BJ (cell line): Measurements from ENCODE around the gene BEX2. TPM values are rescaled to one million over a fixed set of nuclear protein-coding genes. Genes with fewer than 3 reads are reported as not detected.

ENCODE experiments used
- CTCF ChIA-PET: fragments of 350-600 bp; formaldehyde crosslinking; extraction: SDS; loops from one replicate; lab custom pipeline; 2021; ENCODE audit warnings: antibody characterized with exemption, inconsistent platforms; lab: Yijun Ruan, JAX
- POLR2A ChIA-PET: fragments of 300-600 bp; sonication (Branson Sonifier 250); formaldehyde crosslinking; extraction: SDS; loops from one replicate; lab custom pipeline; 2021; ENCODE audit warnings: antibody characterized with exemption; lab: Charles Lee
- DNase-seq: peaks from one replicate; pipeline ENCODE4 v3.0.0-alpha.2; 2011; ENCODE audit warnings: low read depth
- H3K27me3 ChIP-seq: 2 replicates; pipeline ENCODE4 v1.6.0; 2011; ENCODE audit warnings: low read length; ENCODE audit not compliant: control insufficient read depth, insufficient read depth
- H3K36me3 ChIP-seq: 2 replicates; pipeline ENCODE4 v1.5.1; 2011; ENCODE audit warnings: low read length; ENCODE audit not compliant: control insufficient read depth, insufficient read depth
- H3K4me3 ChIP-seq: 2 replicates; pipeline ENCODE4 v1.5.1; 2011; ENCODE audit warnings: low read depth, mild to moderate bottlenecking, control low read depth, low read length
- polyA plus RNA-seq: library from polyadenylated mRNA; depleted of rRNA; stranded (reverse); fragments of >200 nt; gene quantifications from 2 replicates; pipeline ENCODE4 v1.2.3, GENCODE V29; 2011
- TF ChIP-seq, protein P1 (sequence below): IDR thresholded peaks from 2 replicates; pipeline ENCODE4 v1.5.1; 2011; ENCODE audit warnings: low read depth, mild to moderate bottlenecking, control low read depth, inconsistent platforms, low read length, moderate library complexity; ENCODE audit not compliant: insufficient read depth

The BEX2 gene
- polyA plus RNA-seq, 1 experiment: 1.2 TPM

DNA sequence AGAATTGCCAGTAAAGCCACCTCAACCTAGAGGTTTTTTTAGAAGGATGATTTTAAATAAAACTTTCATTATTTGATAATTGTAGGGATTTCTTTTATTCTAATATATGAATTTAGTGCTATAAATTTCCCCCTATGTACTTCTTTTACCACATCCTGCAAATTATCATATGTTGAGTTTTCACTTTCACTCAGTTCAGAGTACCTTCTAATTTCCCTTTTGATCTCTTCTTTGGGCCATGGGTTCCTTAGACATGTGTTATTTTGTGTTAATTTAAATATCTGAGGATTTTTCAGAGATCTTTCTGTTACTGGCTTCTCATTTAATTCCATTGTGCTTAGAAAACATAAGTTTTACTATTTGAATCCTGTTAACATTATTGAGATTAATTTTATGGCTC lies 6.1 kb downstream of the BEX2 start:
- DNase-seq: no peak
- ChIA-PET CTCF (no interaction called here), POLR2A (no interaction called here)
- Histone ChIP-seq H3K4me3 (no peak overlapping the region), H3K36me3 (no peaks in the 10 kb centered on the region), H3K27me3 (peaks cover 2% of the 10 kb centered on the region; the same call in 1 of the 2 replicates)
- TF ChIP-seq, protein P1, sequence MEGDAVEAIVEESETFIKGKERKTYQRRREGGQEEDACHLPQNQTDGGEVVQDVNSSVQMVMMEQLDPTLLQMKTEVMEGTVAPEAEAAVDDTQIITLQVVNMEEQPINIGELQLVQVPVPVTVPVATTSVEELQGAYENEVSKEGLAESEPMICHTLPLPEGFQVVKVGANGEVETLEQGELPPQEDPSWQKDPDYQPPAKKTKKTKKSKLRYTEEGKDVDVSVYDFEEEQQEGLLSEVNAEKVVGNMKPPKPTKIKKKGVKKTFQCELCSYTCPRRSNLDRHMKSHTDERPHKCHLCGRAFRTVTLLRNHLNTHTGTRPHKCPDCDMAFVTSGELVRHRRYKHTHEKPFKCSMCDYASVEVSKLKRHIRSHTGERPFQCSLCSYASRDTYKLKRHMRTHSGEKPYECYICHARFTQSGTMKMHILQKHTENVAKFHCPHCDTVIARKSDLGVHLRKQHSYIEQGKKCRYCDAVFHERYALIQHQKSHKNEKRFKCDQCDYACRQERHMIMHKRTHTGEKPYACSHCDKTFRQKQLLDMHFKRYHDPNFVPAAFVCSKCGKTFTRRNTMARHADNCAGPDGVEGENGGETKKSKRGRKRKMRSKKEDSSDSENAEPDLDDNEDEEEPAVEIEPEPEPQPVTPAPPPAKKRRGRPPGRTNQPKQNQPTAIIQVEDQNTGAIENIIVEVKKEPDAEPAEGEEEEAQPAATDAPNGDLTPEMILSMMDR: no peak

GRCh38 chrX:103293118-103293517 lies 17.7 kb downstream of the BEX2 start:
- TF ChIP-seq, protein P1: no peak
- H3K4me3 ChIP-seq: no peak overlapping the region
- DNase-seq: no peak
- H3K36me3 ChIP-seq: no peaks in the 10 kb centered on the region
- POLR2A ChIA-PET: no interaction called here
- CTCF ChIA-PET: no interaction called here
- no peaks in the 10 kb centered on the region for H3K27me3 ChIP-seq

GRCh38 chrX:103279624-103280023 lies 31.2 kb downstream of the BEX2 start:
- no peak overlapping the region for H3K4me3 ChIP-seq
- peaks cover 12% of the 10 kb centered on the region for H3K27me3 ChIP-seq
- ChIA-PET CTCF (no interaction called here), POLR2A (no interaction called here)
- H3K36me3 ChIP-seq: no peaks in the 10 kb centered on the region
- DNase-seq: no peak
- TF ChIP-seq, protein P1: no peak

GRCh38 chrX:103276581-103277002 lies 34.2 kb downstream of the BEX2 start, which contains the start of gene TCEAL5:
TSS of gene TCEAL5 (minus strand) at chrX:103276750. CDS start at chrX:103274563, 2,187 bp downstream.
- ChIA-PET CTCF (no interaction called here), POLR2A (no interaction called here)
- TF ChIP-seq, protein P1: no peak
- Histone ChIP-seq H3K4me3 (no peak within 1 kb of the TSS), H3K27me3 (peaks cover 16% of the 10 kb centered on the region), H3K36me3 (no peaks in the 10 kb centered on the region)
- DNase-seq: no peak

DNA sequence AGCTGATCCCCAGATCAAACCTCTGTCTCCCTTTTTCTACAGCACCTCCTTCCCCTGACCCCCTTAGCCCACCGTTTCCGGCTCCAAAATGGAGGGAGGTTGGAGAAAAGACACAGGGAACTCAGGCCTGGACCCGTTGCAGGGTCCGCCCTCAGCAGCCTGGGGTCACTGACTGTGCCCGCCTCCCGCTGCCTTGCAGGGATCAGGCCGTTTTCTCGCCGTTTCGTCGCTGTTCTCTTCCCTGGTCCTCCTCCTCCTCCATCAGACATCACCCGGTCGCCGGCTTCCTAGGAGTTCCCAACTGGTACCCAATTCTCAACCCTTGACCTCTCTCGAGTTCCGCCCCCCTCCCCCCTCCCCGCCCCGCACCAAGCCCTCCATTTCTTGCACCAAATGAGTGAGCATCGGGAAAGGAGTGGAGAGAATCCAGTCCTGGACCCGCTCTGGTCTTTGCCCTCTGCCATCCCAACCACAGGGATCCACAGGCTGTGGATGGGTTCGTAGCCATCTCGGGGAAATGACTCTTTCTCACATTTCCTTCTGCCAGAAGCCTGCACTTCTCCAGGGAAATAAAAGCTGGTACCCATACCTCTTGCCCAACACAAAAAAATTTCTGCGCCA lies 34.7 kb downstream of the BEX2 start:
- CTCF ChIA-PET: no interaction called here
- Histone ChIP-seq H3K27me3 (peaks cover 16% of the 10 kb centered on the region), H3K36me3 (no peaks in the 10 kb centered on the region), H3K4me3 (no peak overlapping the region)
- TF ChIP-seq, protein P1: no peak
- POLR2A ChIA-PET: no interaction called here
- no peak for DNase-seq
